GM18517 (cell line): ENCODE results near the gene LRRC75B.

Experiments
- ATAC-seq: cut with Tn5 transposase; IDR thresholded peaks from one replicate; pipeline ENCODE4 v1.9.1; 2021; ENCODE audit warnings: mild to moderate bottlenecking, moderate library complexity; ENCODE audit not compliant: unreplicated experiment

LRRC75B gene

GRCh38 chr22:24587948-24588347, 4.9 kb downstream of the LRRC75B start:
- ATAC-seq, result no peak

GRCh38 chr22:24587251-24587650, 5.6 kb downstream of the LRRC75B start:
- ATAC-seq, result no peak

- ATAC-seq, result no peak
Measured at GRCh38 chr22:24585927-24586546, 6.8 kb downstream of the LRRC75B start.

GRCh38 chr22:24585461-24585860, 7.4 kb downstream of the LRRC75B start:
- ATAC-seq, result no peak

- no peak for ATAC-seq
Measured at GRCh38 chr22:24584871-24585411, 7.9 kb downstream of the LRRC75B start.

- no peak for ATAC-seq
Measured at GRCh38 chr22:24584166-24584790, 8.6 kb downstream of the LRRC75B start.

- ATAC-seq, result no peak
Measured at GRCh38 chr22:24583221-24584165, 9.4 kb downstream of the LRRC75B start.

- ATAC-seq, result no peak
Measured at GRCh38 chr22:24582056-24582814, 10.6 kb downstream of the LRRC75B start.

- ATAC-seq, result no peak
Measured at GRCh38 chr22:24580276-24580675, 12.6 kb downstream of the LRRC75B start.

- no peak for ATAC-seq
Measured at GRCh38 chr22:24579258-24579601, 13.6 kb downstream of the LRRC75B start.

- no peak for ATAC-seq
Measured at GRCh38 chr22:24578355-24579257, 14.3 kb downstream of the LRRC75B start.

GRCh38 chr22:24576778-24577177, 16.1 kb downstream of the LRRC75B start:
- ATAC-seq, result no peak

- ATAC-seq, result no peak
Measured at GRCh38 chr22:24571266-24571665, 21.6 kb downstream of the LRRC75B start.

GRCh38 chr22:24567668-24568067, 25.2 kb downstream of the LRRC75B start:
- ATAC-seq, result no peak

GRCh38 chr22:24566899-24567511, 25.9 kb downstream of the LRRC75B start:
- no peak for ATAC-seq

- ATAC-seq, result no peak
Measured at GRCh38 chr22:24565077-24565476, 27.8 kb downstream of the LRRC75B start.

GRCh38 chr22:24564376-24565058, 28.4 kb downstream of the LRRC75B start:
- ATAC-seq, result no peak

GRCh38 chr22:24563246-24563645, 29.6 kb downstream of the LRRC75B start:
- ATAC-seq, result no peak

- ATAC-seq, result no peak
Measured at GRCh38 chr22:24559471-24559870, 33.4 kb downstream of the LRRC75B start.
